Stomach (tissue), 9 donors: ENCODE results near the gene DDOST. TPM values are rescaled to one million over a fixed set of nuclear protein-coding genes. Genes with fewer than 3 reads are reported as not detected.
A peak's percentile ranks its signal among the peaks of the same experiment; 100 is the strongest.
"Not testable (repeated sequence)": the region's sequence is repeated elsewhere in the genome, so short reads cannot be mapped to it uniquely, and the experiment has no call there.

ENCODE experiments used
- DNase-seq, 2 donors: peaks; one replicate each; pipeline versions ENCODE4 v3.0.0 to v3.0.0-alpha.2; 2013 to 2019
- H3K27ac ChIP-seq, 5 donors: fragments of 200-600 bp in 4 of 5; sonication (generic) in 4 of 5; one replicate each; pipeline ENCODE4 v1.5.1; 2013 to 2019; ENCODE audit warnings: mild to moderate bottlenecking in 1 of 5, moderate library complexity in 1 of 5
- H3K27me3 ChIP-seq, 3 donors: fragments of 200-600 bp; sonication (generic); one replicate each; pipeline ENCODE4 v1.5.1; 2017 to 2019; ENCODE audit warnings: mixed run types in 1 of 3
- H3K36me3 ChIP-seq, 4 donors: fragments of 200-600 bp; sonication (generic); 1 replicate in 3 of 4; 2 replicates in 1 of 4; pipeline ENCODE4 v1.5.1; 2016 to 2019
- H3K4me1 ChIP-seq, 4 donors: fragments of 200-600 bp; sonication (generic); one replicate each; pipeline ENCODE4 v1.5.1; 2016 to 2019
- H3K4me3 ChIP-seq, 4 donors: fragments of 200-600 bp; sonication (generic) in 3 of 4; one replicate each; pipeline ENCODE4 v1.5.1; 2016 to 2019; ENCODE audit warnings: mild to moderate bottlenecking in 1 of 4
- H3K9me3 ChIP-seq, 4 donors: fragments of 200-600 bp; sonication (generic); one replicate each; pipeline ENCODE4 v1.5.1; 2016 to 2019
- CTCF ChIP-seq, 7 experiments: fragments of 450-650 bp in 4 of 7; fragments of 200-600 bp in 3 of 7; sonication (generic) in 3 of 7; IDR thresholded peaks; one replicate each; pipeline ENCODE4 v1.5.1; 2016 to 2019; ENCODE audit warnings: antibody characterized with exemption in 7 of 7, control low read depth in 2 of 7, mild to moderate bottlenecking in 1 of 7
- EP300 ChIP-seq: sonication (generic); formaldehyde crosslinking; IDR thresholded peaks from one replicate; pipeline ENCODE4 v1.6.1; 2017; ENCODE audit warnings: antibody characterized with exemption
- POLR2A ChIP-seq, 4 donors: fragments of 450-650 bp; IDR thresholded peaks; one replicate each; pipeline ENCODE4 v1.6.1; 2016; ENCODE audit warnings: antibody characterized with exemption in 4 of 4, control low read depth in 2 of 4, mild to moderate bottlenecking in 1 of 4, moderate library complexity in 1 of 4
- POLR2AphosphoS5 ChIP-seq, 3 donors: sonication (generic); formaldehyde crosslinking; IDR thresholded peaks; one replicate each; pipeline ENCODE4 v1.6.1; 2016; ENCODE audit warnings: antibody characterized with exemption in 3 of 3
- WGBS, 5 donors: extraction: QIAGEN DNeasy Blood & Tissue Kit in 3 of 5; methylation state at CpG; one replicate each; pipeline versions ENCODE4 v1.1.5 to v1.1.7; 2013 to 2018; 5-methylcytosine and 5-hydroxymethylcytosine counted together
- intact Hi-C: fragments of 100-400 bp; cut with DNase I; formaldehyde crosslinking; loops from one replicate; pipeline ENCODE4 v1.15.1; 2023; ENCODE audit warnings: low total_unique reads
- polyA plus RNA-seq, 3 donors: library from polyadenylated mRNA; stranded (reverse); fragments of 200-250 nt; gene quantifications; one replicate each; pipeline ENCODE4 v1.2.3, GENCODE V29; 2013
- total RNA-seq, 5 donors: library from RNA; depleted of rRNA; stranded (reverse); fragments of >200 nt; gene quantifications; one replicate each; pipeline versions ENCODE4 v1.1.0 to v1.2.3, GENCODE V29; 2014 to 2016
- donor health status: healthy with polysubstance abuse.
- donor health status: Bipolar disorder and iron deficiency.
- donor health status: healthy.

The DDOST gene
- total and polyA plus RNA-seq, 8 donors, result 38.5 to 227 (median 97.9) TPM

GRCh38 chr1:20682571-20683236 is 21.5 kb upstream of the DDOST start:
- WGBS, 5 donors, result 72 to 78% (median 75%) methylated on average over 24 of the region's 24 CpGs
- intact Hi-C loops, result no loop called here
- Histone ChIP-seq H3K4me1 (no peaks in the 10 kb centered on the region), H3K27me3 (no peaks in the 10 kb centered on the region), H3K9me3 (no peaks in the 10 kb centered on the region), H3K27ac (no peak overlapping the region), H3K4me3 (no peak overlapping the region), H3K36me3 (no peaks in the 10 kb centered on the region)
- TF ChIP-seq POLR2A (IDR thresholded peaks at IDR 0.05), result no peak
- no peak for TF ChIP-seq EP300
- TF ChIP-seq CTCF (IDR thresholded peaks at IDR 0.05), result no peak
- TF ChIP-seq POLR2AphosphoS5 (IDR thresholded peaks at IDR 0.05), result no peak
- DNase-seq, result peak in 1 of 2 donors; percentile 41

- H3K4me3 ChIP-seq, result no peak overlapping the region
- H3K27ac ChIP-seq, result no peak overlapping the region
- H3K27me3 ChIP-seq, result no peaks in the 10 kb centered on the region
- H3K36me3 ChIP-seq, result no peaks in the 10 kb centered on the region
- TF ChIP-seq EP300, result no peak
- no peak for TF ChIP-seq POLR2AphosphoS5 (IDR thresholded peaks at IDR 0.05)
- TF ChIP-seq POLR2A (IDR thresholded peaks at IDR 0.05), result no peak
- no peak for TF ChIP-seq CTCF (IDR thresholded peaks at IDR 0.05)
- 88 to 97% (median 94%) methylated on average over 9 of the region's 9 CpGs for WGBS, 5 donors
- intact Hi-C loops, result no loop called here
- H3K9me3 ChIP-seq, result no peaks in the 10 kb centered on the region
- no peaks in the 10 kb centered on the region for H3K4me1 ChIP-seq
- DNase-seq, result no peak
Observed at GRCh38 chr1:20681999-20682398, 20.8 kb upstream of the DDOST start.

- no peak for TF ChIP-seq POLR2A (IDR thresholded peaks at IDR 0.05)
- TF ChIP-seq EP300, result no peak
- no peak for TF ChIP-seq CTCF (IDR thresholded peaks at IDR 0.05)
- no peak for TF ChIP-seq POLR2AphosphoS5 (IDR thresholded peaks at IDR 0.05)
- H3K9me3 ChIP-seq, result no peaks in the 10 kb centered on the region
- H3K4me1 ChIP-seq, result no peaks in the 10 kb centered on the region
- H3K27ac ChIP-seq, result no peak overlapping the region
- no peaks in the 10 kb centered on the region for H3K27me3 ChIP-seq
- DNase-seq, result no peak
- no peak overlapping the region for H3K4me3 ChIP-seq
- intact Hi-C loops, result no loop called here
- WGBS, 5 donors, result 70 to 82% (median 78%) methylated on average over 5 of the region's 5 CpGs
- H3K36me3 ChIP-seq, result no peaks in the 10 kb centered on the region
Observed at GRCh38 chr1:20680269-20680668, 19.1 kb upstream of the DDOST start.

- Histone ChIP-seq H3K9me3 (no peaks in the 10 kb centered on the region), H3K27me3 (no peaks in the 10 kb centered on the region), H3K27ac (no peak overlapping the region), H3K36me3 (no peaks in the 10 kb centered on the region), H3K4me1 (no peaks in the 10 kb centered on the region), H3K4me3 (no peak overlapping the region)
- TF ChIP-seq EP300, result no peak
- TF ChIP-seq POLR2A (IDR thresholded peaks at IDR 0.05), result no peak
- TF ChIP-seq CTCF (IDR thresholded peaks at IDR 0.05), result no peak
- no peak for TF ChIP-seq POLR2AphosphoS5 (IDR thresholded peaks at IDR 0.05)
- intact Hi-C loops, result no loop called here
- WGBS, 5 donors, result 73 to 82% (median 78%) methylated on average over 6 of the region's 6 CpGs
- no peak for DNase-seq
Observed at GRCh38 chr1:20678599-20678998, 17.4 kb upstream of the DDOST start.

GRCh38 chr1:20673626-20674025 is 12.5 kb upstream of the DDOST start:
- H3K4me3 ChIP-seq, intact Hi-C loops, DNase-seq, H3K36me3 ChIP-seq, H3K4me1 ChIP-seq, H3K27me3 ChIP-seq, H3K27ac ChIP-seq, H3K9me3 ChIP-seq: not testable (repeated sequence)
- WGBS, 5 donors, result 87 to 91% (median 89%) methylated on average over 11 of the region's 11 CpGs
